ENCODE measurements around the gene ADAMTS13.

ADAMTS13 gene

GRCh38 chr9:133505901-133506652, 83.9 kb downstream of the ADAMTS13 start:
- peaks cover 21% of the 10 kb centered on the region; the same call in 1 of the 2 replicates for H3K27me3 ChIP-seq (ENCODE audit: low read depth, low read length)
- peaks cover 8% of the 10 kb centered on the region for H3K9me3 ChIP-seq (ENCODE audit: insufficient read depth, low read length)
- no peak overlapping the region for H3K9ac ChIP-seq (ENCODE audit: low read length)
- no peaks in the 10 kb centered on the region for H3K79me2 ChIP-seq (ENCODE audit: low read length)
- H2AFZ ChIP-seq (ENCODE audit: low read depth, low read length), result no peak overlapping the region
- no peak for TF ChIP-seq EZH2phosphoT487 (IDR thresholded peaks at IDR 0.05; ENCODE audit: low read depth)
- TF ChIP-seq, protein P1, sequence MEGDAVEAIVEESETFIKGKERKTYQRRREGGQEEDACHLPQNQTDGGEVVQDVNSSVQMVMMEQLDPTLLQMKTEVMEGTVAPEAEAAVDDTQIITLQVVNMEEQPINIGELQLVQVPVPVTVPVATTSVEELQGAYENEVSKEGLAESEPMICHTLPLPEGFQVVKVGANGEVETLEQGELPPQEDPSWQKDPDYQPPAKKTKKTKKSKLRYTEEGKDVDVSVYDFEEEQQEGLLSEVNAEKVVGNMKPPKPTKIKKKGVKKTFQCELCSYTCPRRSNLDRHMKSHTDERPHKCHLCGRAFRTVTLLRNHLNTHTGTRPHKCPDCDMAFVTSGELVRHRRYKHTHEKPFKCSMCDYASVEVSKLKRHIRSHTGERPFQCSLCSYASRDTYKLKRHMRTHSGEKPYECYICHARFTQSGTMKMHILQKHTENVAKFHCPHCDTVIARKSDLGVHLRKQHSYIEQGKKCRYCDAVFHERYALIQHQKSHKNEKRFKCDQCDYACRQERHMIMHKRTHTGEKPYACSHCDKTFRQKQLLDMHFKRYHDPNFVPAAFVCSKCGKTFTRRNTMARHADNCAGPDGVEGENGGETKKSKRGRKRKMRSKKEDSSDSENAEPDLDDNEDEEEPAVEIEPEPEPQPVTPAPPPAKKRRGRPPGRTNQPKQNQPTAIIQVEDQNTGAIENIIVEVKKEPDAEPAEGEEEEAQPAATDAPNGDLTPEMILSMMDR (IDR thresholded peaks at IDR 0.05; ENCODE audit: low read depth, low read length), result no peak
- no peaks in the 10 kb centered on the region for H3K36me3 ChIP-seq (replicated peaks; ENCODE audit: low read depth, low read length)
- H3K4me2 ChIP-seq (ENCODE audit: low read length), result no peak overlapping the region
- H3K4me3 ChIP-seq (ENCODE audit: low read length), result no peak overlapping the region
- no peaks in the 10 kb centered on the region for H3K4me1 ChIP-seq (ENCODE audit: low read length)
- no peak overlapping the region for H3K27ac ChIP-seq (ENCODE audit: low read length)
- H4K20me1 ChIP-seq (ENCODE audit: insufficient read depth, low read length), result no peaks in the 10 kb centered on the region

DNA sequence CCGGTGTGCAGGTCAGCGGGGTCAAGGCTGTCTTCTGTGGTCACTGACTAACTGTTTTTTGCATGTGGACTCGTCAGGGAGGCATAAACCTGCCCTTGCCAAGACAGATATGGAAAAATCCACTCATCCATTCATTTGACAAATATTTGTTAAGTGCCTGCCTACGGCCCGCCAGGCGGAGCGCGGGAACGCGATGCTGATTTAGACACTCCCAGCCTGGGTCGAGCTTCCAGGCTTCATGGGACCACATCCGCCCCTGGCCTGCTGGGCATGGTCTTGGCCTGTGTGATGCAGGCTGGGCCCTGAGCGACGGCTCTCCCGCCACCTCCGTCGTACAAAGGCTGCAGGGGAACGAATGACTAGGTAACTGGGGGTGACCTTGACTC, 84.5 kb downstream of the ADAMTS13 start:
- H3K4me2 ChIP-seq (ENCODE audit: low read length), result no peak overlapping the region
- H3K79me2 ChIP-seq (ENCODE audit: low read length), result no peaks in the 10 kb centered on the region
- H3K27me3 ChIP-seq (ENCODE audit: low read depth, low read length), result peaks cover 16% of the 10 kb centered on the region; the same call in 1 of the 2 replicates
- no peak overlapping the region for H3K27ac ChIP-seq (ENCODE audit: low read length)
- H3K9ac ChIP-seq (ENCODE audit: low read length), result no peak overlapping the region
- H3K36me3 ChIP-seq (replicated peaks; ENCODE audit: low read depth, low read length), result no peaks in the 10 kb centered on the region
- H4K20me1 ChIP-seq (ENCODE audit: insufficient read depth, low read length), result no peaks in the 10 kb centered on the region
- no peak overlapping the region for H2AFZ ChIP-seq (ENCODE audit: low read depth, low read length)
- no peaks in the 10 kb centered on the region for H3K4me1 ChIP-seq (ENCODE audit: low read length)
- no peak overlapping the region for H3K4me3 ChIP-seq (ENCODE audit: low read length)
- H3K9me3 ChIP-seq (ENCODE audit: insufficient read depth, low read length), result peaks cover 8% of the 10 kb centered on the region
- TF ChIP-seq, protein P1 (IDR thresholded peaks at IDR 0.05; ENCODE audit: low read depth, low read length), result no peak
- no peak for TF ChIP-seq EZH2phosphoT487 (IDR thresholded peaks at IDR 0.05; ENCODE audit: low read depth)

DNA sequence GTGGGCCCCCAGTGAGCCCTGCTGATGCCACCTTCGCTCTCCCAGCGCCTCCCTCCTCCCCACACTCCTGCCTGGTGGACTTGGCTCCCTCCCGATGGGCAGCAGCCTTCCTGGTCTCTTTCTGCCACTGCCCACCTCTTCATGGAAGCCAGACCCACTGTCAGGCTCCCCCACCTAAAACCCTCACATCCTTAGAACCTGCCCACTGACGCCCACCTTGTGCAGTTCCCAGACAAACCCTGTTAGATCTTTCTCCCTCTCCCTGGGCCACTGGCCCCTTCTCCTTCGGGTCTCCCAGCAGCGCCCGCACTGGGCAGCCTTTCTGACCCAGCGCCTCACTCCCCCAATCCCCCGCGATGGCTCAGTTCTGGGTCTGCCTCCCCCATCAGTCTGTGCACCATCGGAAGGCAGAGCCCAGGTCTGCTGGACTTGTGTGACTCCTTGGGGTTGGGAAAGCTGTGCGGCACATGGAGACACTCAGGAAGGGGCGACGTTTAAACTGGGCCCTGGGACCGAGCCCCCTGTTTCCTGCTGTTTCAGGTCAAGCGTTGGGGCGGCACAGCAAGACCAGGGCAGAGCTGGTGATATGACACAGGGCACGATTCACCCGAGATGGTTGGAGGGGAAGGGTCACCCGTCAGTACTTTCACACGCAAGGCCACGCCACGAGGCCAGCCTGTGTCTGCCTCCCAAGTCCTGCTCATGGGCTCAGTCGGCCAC, 85.2 kb downstream of the ADAMTS13 start:
- no peak overlapping the region for H3K27ac ChIP-seq (ENCODE audit: low read length)
- no peaks in the 10 kb centered on the region for H3K36me3 ChIP-seq (replicated peaks; ENCODE audit: low read depth, low read length)
- H3K27me3 ChIP-seq (ENCODE audit: low read depth, low read length), result peaks cover 10% of the 10 kb centered on the region; the same call in 1 of the 2 replicates
- H3K79me2 ChIP-seq (ENCODE audit: low read length), result no peaks in the 10 kb centered on the region
- no peak overlapping the region for H3K4me3 ChIP-seq (ENCODE audit: low read length)
- no peak overlapping the region for H2AFZ ChIP-seq (ENCODE audit: low read depth, low read length)
- H4K20me1 ChIP-seq (ENCODE audit: insufficient read depth, low read length), result no peaks in the 10 kb centered on the region
- no peaks in the 10 kb centered on the region for H3K4me1 ChIP-seq (ENCODE audit: low read length)
- TF ChIP-seq, protein P1 (IDR thresholded peaks at IDR 0.05; ENCODE audit: low read depth, low read length), result no peak
- TF ChIP-seq EZH2phosphoT487 (IDR thresholded peaks at IDR 0.05; ENCODE audit: low read depth), result no peak
- peaks cover 3% of the 10 kb centered on the region; the same call in 1 of the 2 replicates for H3K9me3 ChIP-seq (ENCODE audit: insufficient read depth, low read length)
- H3K9ac ChIP-seq (ENCODE audit: low read length), result no peak overlapping the region
- no peak overlapping the region for H3K4me2 ChIP-seq (ENCODE audit: low read length)

DNA sequence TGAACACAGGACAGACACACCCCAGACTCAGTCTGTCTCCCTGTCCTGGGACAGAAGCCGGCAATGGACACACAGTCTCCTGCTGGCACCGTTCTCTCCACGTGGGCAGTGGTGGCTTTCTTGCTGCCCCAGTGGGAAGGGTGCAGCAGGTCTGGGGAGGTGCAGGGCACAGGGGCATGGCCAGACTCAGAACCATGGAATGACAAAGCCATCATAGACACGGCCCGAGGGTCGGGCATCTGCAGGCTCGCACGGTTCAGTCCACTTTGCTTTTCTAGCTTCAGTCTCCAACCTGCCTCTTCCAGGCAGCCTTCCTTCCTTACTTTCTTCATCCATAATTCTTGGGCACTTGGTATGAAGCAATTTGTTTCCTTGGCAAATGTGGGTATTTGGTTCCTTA, 85.9 kb downstream of the ADAMTS13 start:
- no peaks in the 10 kb centered on the region for H3K4me1 ChIP-seq (ENCODE audit: low read length)
- no peak overlapping the region for H3K4me3 ChIP-seq (ENCODE audit: low read length)
- H3K27me3 ChIP-seq (ENCODE audit: low read depth, low read length), result peaks cover 7% of the 10 kb centered on the region; the same call in 1 of the 2 replicates
- no peaks in the 10 kb centered on the region for H3K79me2 ChIP-seq (ENCODE audit: low read length)
- no peak for TF ChIP-seq EZH2phosphoT487 (IDR thresholded peaks at IDR 0.05; ENCODE audit: low read depth)
- TF ChIP-seq, protein P1 (IDR thresholded peaks at IDR 0.05; ENCODE audit: low read depth, low read length), result no peak
- H3K27ac ChIP-seq (ENCODE audit: low read length), result no peak overlapping the region
- no peaks in the 10 kb centered on the region for H3K9me3 ChIP-seq (ENCODE audit: insufficient read depth, low read length)
- no peaks in the 10 kb centered on the region for H3K36me3 ChIP-seq (replicated peaks; ENCODE audit: low read depth, low read length)
- H3K9ac ChIP-seq (ENCODE audit: low read length), result no peak overlapping the region
- no peaks in the 10 kb centered on the region for H4K20me1 ChIP-seq (ENCODE audit: insufficient read depth, low read length)
- H3K4me2 ChIP-seq (ENCODE audit: low read length), result no peak overlapping the region
- H2AFZ ChIP-seq (ENCODE audit: low read depth, low read length), result no peak overlapping the region

All from OCI-LY3 (cell line).